Measurements from ENCODE around the gene MASP1.

GRCh38 chr3:187209491-187209890 is 82.0 kb downstream of the MASP1 start:
- no peak for TF ChIP-seq CTCF (optimal IDR thresholded peaks at IDR 0.05 in 1 of 3, IDR thresholded peaks at IDR 0.05 in 1 of 3, conservative IDR thresholded peaks at IDR 0.05 in 1 of 3; ENCODE audit: extremely low read depth in 1 of 3, insufficient read depth in 2 of 3, low read length in 3 of 3)
- no peak for TF ChIP-seq EZH2 (IDR thresholded peaks at IDR 0.05; ENCODE audit: low read length)
